Mononuclear cell (primary cell): ENCODE measurements around the gene POC5. TPM values are rescaled to one million over a fixed set of nuclear protein-coding genes. Genes with fewer than 3 reads are reported as not detected.

Experiments
- H3K27me3 ChIP-seq: 2 replicates; pipeline ENCODE4 v1.6.0; 2011; ENCODE audit warnings: low read length, control low read depth; ENCODE audit not compliant: insufficient read depth
- H3K4me1 ChIP-seq: 2 replicates; pipeline ENCODE4 v1.5.1; 2011; ENCODE audit warnings: mild to moderate bottlenecking, low read length, control low read depth; ENCODE audit not compliant: insufficient read depth
- H3K4me3 ChIP-seq: 2 replicates; pipeline ENCODE4 v1.5.1; 2011; ENCODE audit warnings: mild to moderate bottlenecking, low read length, moderate library complexity
- H3K9me3 ChIP-seq: 2 replicates; pipeline ENCODE4 v1.5.1; 2011; ENCODE audit warnings: low read depth, mild to moderate bottlenecking, control low read depth, low read length
- total RNA-seq: library from RNA; depleted of rRNA; stranded (reverse); fragments of >200 nt; gene quantifications from one replicate; pipeline ENCODE4 v1.2.3, GENCODE V29; 2012

POC5 gene
- total RNA-seq, 1 donor = 16.0 TPM

- Histone ChIP-seq H3K27me3 (no peaks in the 10 kb centered on the region), H3K4me3 (no peak overlapping the region), H3K4me1 (no peaks in the 10 kb centered on the region), H3K9me3 (no peaks in the 10 kb centered on the region)
Measured at GRCh38 chr5:75681125-75681830, 36.0 kb downstream of the POC5 start.

- Histone ChIP-seq H3K4me1 (no peaks in the 10 kb centered on the region), H3K4me3 (no peak overlapping the region), H3K27me3 (no peaks in the 10 kb centered on the region), H3K9me3 (no peaks in the 10 kb centered on the region)
Measured at GRCh38 chr5:75678155-75678554, 39.1 kb downstream of the POC5 start.

DNA sequence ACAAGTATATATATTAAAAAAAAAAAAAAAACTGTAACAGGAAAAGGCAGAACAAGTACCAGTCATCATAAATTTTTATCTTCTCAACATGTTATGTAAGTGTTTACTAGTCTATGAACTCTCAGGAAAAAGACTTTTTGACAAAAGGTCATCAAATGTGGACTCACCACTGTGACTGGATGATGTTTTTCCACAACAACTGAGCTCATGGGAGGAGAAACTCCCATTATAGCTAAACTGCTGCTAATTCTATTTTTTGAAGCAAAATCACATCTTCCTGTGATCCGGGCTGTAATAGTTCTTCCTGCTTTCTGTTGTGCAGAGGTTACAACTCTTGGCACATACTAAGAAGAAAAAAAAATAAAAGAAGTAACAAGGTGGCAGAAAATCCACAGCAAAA lies 39.6 kb downstream of the POC5 start:
- Histone ChIP-seq H3K27me3 (no peaks in the 10 kb centered on the region), H3K4me1 (no peaks in the 10 kb centered on the region), H3K4me3 (no peak overlapping the region), H3K9me3 (no peaks in the 10 kb centered on the region)

DNA sequence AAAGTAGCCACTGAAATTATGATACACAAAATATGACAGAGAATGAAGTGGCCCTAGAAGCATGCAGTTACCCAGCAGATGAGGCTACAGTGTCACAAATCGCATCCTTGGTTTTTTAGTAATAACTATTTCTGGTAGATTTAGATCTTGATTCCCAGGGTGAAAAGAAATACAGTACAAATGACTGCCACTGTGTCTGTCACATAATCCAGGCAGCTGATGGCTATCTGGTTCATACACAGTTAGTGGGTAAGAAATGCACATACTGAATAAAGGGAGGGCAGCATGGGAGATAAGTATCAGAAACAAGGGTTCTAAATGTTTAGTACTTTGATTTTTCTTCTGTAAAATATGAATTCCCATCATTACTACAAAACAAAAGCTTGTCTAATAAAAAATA lies 41.5 kb downstream of the POC5 start:
- Histone ChIP-seq H3K4me1 (no peaks in the 10 kb centered on the region), H3K4me3 (no peak overlapping the region), H3K27me3 (no peaks in the 10 kb centered on the region), H3K9me3 (no peaks in the 10 kb centered on the region)

- no peaks in the 10 kb centered on the region for H3K9me3 ChIP-seq
- peaks cover 18% of the 10 kb centered on the region for H3K4me1 ChIP-seq
- no peak overlapping the region for H3K4me3 ChIP-seq
- H3K27me3 ChIP-seq = no peaks in the 10 kb centered on the region
Measured at GRCh38 chr5:75672616-75673015, 44.6 kb downstream of the POC5 start.

GRCh38 chr5:75671506-75671905 lies 45.7 kb downstream of the POC5 start:
- H3K27me3 ChIP-seq = no peaks in the 10 kb centered on the region
- H3K4me3 ChIP-seq = no peak overlapping the region
- no peaks in the 10 kb centered on the region for H3K9me3 ChIP-seq
- H3K4me1 ChIP-seq = peaks cover 18% of the 10 kb centered on the region

GRCh38 chr5:75670577-75670976 lies 46.7 kb downstream of the POC5 start:
- Histone ChIP-seq H3K9me3 (no peaks in the 10 kb centered on the region), H3K4me3 (no peak overlapping the region), H3K4me1 (peaks cover 18% of the 10 kb centered on the region), H3K27me3 (no peaks in the 10 kb centered on the region)

- peaks cover 18% of the 10 kb centered on the region for H3K4me1 ChIP-seq
- H3K4me3 ChIP-seq = peak overlapping the region; percentile 29
- H3K27me3 ChIP-seq = no peaks in the 10 kb centered on the region
- H3K9me3 ChIP-seq = no peaks in the 10 kb centered on the region
Measured at GRCh38 chr5:75668977-75669689, 48.1 kb downstream of the POC5 start.

DNA sequence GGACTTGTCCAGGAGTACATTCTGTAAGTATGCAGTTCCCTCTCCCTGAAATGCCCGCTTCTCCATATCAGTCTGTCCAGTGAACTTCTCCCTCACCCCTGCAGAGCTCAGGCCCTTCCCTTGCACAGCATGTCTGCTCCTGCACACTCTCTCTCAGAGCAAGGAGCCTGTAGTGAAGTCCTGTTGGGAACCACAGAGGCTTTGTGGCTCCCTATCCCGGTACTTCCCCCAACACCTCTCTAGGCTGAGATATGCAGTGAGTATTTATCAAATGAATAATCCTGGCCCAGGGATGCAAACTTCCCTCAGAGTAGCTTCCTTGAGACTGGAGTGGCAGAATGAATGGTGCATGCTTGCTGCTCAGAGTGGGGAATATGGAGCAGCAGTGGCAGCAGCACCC lies 48.8 kb downstream of the POC5 start:
- Histone ChIP-seq H3K27me3 (no peaks in the 10 kb centered on the region), H3K4me3 (no peak overlapping the region), H3K9me3 (no peaks in the 10 kb centered on the region), H3K4me1 (peaks cover 18% of the 10 kb centered on the region)

- Histone ChIP-seq H3K4me3 (no peak overlapping the region), H3K27me3 (no peaks in the 10 kb centered on the region), H3K9me3 (no peaks in the 10 kb centered on the region), H3K4me1 (peaks cover 18% of the 10 kb centered on the region)
Measured at GRCh38 chr5:75667586-75667985, 49.7 kb downstream of the POC5 start.

DNA sequence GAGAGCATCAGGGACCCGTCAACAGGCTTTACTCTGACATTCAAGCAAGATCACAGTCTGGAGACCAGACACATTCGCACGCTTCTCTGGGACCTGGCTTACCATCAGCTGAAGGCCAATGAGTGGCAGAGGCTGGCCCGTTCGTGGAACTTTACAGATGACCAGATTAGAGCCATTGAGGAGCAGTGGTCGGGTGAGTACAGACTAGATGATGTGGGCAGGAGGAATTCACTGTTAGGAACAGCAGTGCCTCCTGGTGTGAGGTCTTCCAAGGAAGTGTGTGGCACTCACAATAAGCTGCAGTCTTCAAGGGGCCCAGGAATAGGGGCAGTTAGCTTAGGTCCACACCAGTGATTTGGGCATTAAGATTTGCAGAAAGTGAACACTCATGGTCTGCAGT lies 50.4 kb downstream of the POC5 start:
- H3K4me1 ChIP-seq = peaks cover 18% of the 10 kb centered on the region
- no peak overlapping the region for H3K4me3 ChIP-seq
- H3K9me3 ChIP-seq = no peaks in the 10 kb centered on the region
- H3K27me3 ChIP-seq = no peaks in the 10 kb centered on the region

- Histone ChIP-seq H3K4me3 (no peak overlapping the region), H3K27me3 (no peaks in the 10 kb centered on the region), H3K9me3 (no peaks in the 10 kb centered on the region), H3K4me1 (peaks cover 25% of the 10 kb centered on the region)
Measured at GRCh38 chr5:75664979-75665378, 52.3 kb downstream of the POC5 start.

DNA sequence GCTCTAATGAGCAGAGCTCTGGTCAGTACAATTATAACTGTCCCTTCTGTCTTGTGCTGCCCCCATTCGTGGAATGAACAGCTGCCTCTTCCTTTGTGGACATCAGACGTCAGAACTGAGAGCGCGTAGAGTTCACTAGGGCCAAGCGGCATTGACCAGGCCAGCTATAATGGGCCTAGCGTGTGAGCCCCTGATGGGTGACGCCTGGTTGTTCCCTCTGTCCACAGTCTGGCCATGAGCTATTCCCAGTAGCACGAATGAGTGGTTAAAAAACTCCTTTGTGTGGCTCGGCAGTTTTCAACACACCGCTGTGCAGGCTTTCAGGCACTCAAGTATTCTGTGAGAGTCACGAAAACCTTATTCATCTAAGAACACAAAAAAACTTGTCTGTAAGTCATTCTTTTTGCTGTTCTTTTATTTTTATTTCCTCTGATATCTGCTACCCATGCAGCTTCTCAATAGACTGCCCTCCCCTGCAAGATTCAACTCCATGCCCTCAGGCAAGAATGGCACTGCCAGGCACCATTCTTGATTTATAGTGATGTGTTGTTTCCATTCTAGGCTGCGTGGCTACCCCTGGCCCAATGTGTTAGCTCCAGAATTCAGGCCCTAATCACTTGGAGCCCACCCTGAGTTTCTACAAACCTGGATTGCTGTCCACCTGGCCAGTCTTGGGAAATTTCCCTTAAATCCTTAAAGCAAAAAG lies 53.5 kb downstream of the POC5 start:
- peaks cover 12% of the 10 kb centered on the region for H3K4me1 ChIP-seq
- H3K9me3 ChIP-seq = no peaks in the 10 kb centered on the region
- no peaks in the 10 kb centered on the region for H3K27me3 ChIP-seq
- no peak overlapping the region for H3K4me3 ChIP-seq

DNA sequence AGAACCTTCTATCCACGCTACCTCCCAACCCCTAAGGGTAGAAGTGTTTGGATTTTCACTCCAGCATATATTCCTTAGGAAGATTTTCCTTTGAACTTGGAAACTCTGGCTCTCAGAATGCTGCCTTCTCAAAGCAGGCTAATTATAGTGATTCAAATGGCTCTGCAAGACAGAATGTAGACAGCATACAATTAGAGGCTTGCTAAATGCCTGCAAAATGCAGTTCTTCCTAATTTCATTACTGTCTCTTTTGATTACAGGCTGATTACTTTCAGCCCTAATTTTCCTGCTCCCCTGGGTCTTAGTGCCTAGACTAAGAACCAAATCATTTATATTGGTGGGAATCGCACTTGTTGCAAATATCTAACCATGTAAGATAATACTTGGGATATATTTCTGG lies 55.2 kb downstream of the POC5 start:
- Histone ChIP-seq H3K4me3 (no peak overlapping the region), H3K27me3 (no peaks in the 10 kb centered on the region), H3K9me3 (no peaks in the 10 kb centered on the region)

GRCh38 chr5:75660678-75661465 lies 56.4 kb downstream of the POC5 start:
- Histone ChIP-seq H3K4me3 (no peak overlapping the region), H3K9me3 (no peaks in the 10 kb centered on the region), H3K27me3 (no peaks in the 10 kb centered on the region), H3K4me1 (peaks cover 8% of the 10 kb centered on the region)

More for the DNA sequence above, 55.2 kb downstream of the POC5 start:
- peaks cover 8% of the 10 kb centered on the region for H3K4me1 ChIP-seq
